Astrocyte of the spinal cord (primary cell): ENCODE results near the gene CCDC66.

ENCODE experiments used
- DNase-seq: peaks from one replicate; pipeline ENCODE4 v3.0.0; 2011; ENCODE audit warnings: low read depth, low spot score
- H3K4me3 ChIP-seq: 2 replicates; pipeline ENCODE4 v1.5.1; 2011; ENCODE audit warnings: low read depth, mild to moderate bottlenecking, low read length, moderate library complexity
- in situ Hi-C: cut with HindIII; loops from 2 replicates; pipeline ENCODE4 v1.10.0; 2017; ENCODE audit warnings: low sequenced_read_pairs
- TF ChIP-seq, protein P1 (sequence below): IDR thresholded peaks from 2 replicates; pipeline ENCODE4 v1.5.1; 2012; ENCODE audit warnings: low read depth, mild to moderate bottlenecking, low read length, inconsistent platforms

The CCDC66 gene

DNA sequence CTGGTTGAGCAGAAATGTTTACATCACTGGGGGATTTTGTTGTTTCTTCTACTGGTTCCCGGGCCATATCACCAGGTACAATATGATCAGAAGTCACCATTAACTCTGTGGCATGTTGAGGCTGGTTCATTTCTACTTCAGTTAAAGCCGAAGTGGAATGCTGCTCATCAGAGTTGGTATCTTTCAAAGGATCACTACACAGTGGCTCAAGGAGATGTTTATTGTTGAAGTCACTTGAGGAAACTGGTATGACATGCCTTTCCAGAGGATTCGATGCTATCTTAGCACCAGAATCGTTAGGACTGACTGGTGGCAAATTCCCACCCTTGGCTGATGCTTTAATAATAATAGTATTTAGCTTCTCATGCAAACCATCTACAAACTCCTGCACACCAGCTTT is 76.2 kb downstream of the CCDC66 start:
- TF ChIP-seq, protein P1, sequence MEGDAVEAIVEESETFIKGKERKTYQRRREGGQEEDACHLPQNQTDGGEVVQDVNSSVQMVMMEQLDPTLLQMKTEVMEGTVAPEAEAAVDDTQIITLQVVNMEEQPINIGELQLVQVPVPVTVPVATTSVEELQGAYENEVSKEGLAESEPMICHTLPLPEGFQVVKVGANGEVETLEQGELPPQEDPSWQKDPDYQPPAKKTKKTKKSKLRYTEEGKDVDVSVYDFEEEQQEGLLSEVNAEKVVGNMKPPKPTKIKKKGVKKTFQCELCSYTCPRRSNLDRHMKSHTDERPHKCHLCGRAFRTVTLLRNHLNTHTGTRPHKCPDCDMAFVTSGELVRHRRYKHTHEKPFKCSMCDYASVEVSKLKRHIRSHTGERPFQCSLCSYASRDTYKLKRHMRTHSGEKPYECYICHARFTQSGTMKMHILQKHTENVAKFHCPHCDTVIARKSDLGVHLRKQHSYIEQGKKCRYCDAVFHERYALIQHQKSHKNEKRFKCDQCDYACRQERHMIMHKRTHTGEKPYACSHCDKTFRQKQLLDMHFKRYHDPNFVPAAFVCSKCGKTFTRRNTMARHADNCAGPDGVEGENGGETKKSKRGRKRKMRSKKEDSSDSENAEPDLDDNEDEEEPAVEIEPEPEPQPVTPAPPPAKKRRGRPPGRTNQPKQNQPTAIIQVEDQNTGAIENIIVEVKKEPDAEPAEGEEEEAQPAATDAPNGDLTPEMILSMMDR: no peak
- DNase-seq: no peak
- in situ Hi-C loops: no loop called here
- no peak overlapping the region for H3K4me3 ChIP-seq

DNA sequence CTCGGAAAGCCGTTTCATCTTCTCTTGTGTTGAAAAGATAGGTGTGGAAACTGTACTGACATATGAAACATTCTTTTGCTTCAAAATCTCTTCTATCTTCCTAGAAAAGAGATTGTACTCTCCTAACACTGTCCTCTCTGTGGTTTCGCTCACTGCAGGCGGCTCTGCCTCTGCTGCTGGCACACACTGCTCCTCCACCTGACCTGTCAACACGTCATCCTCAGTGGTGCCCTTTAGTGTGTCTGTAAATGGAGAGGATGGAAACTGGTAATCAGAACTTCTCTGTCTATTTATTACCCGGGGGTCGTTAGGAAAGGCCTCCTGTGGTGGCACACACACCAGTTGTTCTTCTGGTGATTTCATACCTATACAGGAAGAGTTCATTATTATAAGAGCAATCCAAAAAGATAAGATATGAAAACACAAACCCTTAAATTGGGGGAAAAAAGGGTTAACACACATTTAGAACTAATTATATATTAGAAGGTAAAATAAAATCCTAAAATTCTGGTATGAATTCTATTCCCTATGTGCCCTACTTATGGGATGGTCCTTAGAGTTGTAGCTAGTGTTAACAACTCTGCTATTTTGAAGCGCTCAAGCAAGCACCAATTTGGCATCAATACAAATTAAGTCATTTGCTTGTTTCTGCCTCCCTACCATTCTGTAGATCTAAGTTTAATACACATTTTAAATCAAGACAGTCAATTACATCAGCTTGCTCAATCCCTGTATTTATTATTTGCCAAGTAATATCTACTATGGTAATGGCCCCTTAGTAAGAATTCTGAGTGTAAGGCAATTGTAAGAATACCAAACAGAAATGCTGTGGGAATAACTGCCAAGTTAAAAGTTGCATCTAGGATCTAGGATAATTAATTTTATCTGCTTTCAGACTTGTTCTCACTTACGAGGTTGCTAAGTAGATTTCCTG is 76.9 kb downstream of the CCDC66 start:
- in situ Hi-C loops: no loop called here
- no peak for DNase-seq
- no peak overlapping the region for H3K4me3 ChIP-seq
- TF ChIP-seq, protein P1: no peak

DNA sequence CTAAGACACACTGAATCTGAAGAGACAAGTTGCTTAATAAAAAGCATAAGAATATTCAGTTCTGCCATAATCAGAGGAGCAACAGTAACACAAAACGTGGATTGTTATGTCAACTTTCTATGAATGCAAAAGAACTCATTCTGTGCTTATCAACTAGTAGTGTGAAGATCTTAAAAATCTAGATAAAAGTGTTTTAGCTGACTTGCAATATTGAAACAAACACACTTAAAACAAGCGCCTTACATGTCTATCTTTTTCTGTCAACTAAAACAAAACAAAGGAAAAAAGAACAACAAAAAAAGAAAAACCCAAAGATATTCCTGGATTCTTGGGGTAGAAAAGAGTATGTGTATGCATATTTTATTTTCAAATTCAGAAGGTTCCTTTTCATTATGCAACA is 88.4 kb downstream of the CCDC66 start:
- DNase-seq: no peak
- no peak overlapping the region for H3K4me3 ChIP-seq
- in situ Hi-C loops: no loop called here
- TF ChIP-seq, protein P1: no peak

DNA sequence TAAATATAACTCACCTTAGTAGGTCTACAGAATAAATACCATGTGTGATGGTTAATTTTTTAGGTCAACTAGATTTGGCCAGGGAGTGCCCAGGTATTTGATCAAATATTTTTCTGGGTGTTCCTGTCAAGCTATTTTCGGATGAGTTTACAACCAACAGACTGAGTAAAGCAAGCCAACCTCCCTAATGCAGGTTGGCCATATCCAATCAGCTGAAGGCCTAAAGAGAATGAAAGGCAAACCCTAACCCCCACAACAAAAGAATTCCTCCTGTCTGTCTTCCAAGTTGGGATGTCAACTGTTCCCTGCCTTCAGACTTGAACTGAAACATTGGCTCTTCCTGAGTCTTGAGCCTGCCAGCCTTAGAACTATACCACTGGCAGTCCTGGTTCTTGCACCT is 97.5 kb downstream of the CCDC66 start:
- H3K4me3 ChIP-seq: no peak overlapping the region
- in situ Hi-C loops: no loop called here
- no peak for DNase-seq
- TF ChIP-seq, protein P1: no peak

DNA sequence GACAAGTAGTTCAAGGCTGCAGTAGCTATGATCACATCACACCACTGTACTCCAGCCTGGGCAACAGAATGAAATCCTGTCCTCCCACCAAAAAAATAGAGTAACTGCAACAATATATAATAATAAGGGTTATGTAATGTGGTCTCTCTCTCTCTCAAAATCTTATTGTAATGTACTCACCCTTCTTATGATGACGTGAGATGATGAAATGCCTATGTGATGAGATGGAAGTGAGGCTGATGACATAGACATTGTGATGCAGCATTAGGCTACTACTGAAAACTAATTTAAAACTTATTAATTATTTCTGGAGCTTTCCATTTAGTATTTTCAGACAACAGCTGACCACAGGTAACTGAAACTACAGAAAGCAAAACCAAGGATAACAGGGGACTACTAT is 98.7 kb downstream of the CCDC66 start:
- TF ChIP-seq, protein P1: no peak
- in situ Hi-C loops: no loop called here
- DNase-seq: no peak
- no peak overlapping the region for H3K4me3 ChIP-seq

DNA sequence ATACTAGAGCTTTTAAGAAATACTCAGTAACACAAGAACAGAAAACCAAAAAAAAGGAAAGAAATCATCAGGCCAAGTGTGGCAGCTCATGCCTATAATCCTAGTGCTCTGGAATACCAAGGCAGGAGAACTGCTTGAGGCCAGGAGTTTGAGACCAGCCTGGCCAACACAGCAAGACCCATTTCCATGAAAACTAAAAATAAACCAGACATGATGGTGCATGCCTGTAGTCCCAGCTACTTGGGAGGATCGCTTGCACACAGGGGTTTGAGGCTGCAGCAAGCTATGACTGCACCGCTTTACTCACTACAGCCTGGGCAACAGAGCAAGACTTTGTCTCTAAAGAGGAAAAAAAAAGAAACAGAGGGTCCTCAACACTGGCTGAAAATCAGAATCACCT is 107.8 kb downstream of the CCDC66 start:
- no peak overlapping the region for H3K4me3 ChIP-seq
- DNase-seq: no peak
- in situ Hi-C loops: no loop called here
- TF ChIP-seq, protein P1: no peak
